Measurements from ENCODE around the gene LEP.
"Not testable (repeated sequence)": the region's sequence is repeated elsewhere in the genome, so short reads cannot be mapped to it uniquely, and the experiment has no call there.

The LEP gene

DNA sequence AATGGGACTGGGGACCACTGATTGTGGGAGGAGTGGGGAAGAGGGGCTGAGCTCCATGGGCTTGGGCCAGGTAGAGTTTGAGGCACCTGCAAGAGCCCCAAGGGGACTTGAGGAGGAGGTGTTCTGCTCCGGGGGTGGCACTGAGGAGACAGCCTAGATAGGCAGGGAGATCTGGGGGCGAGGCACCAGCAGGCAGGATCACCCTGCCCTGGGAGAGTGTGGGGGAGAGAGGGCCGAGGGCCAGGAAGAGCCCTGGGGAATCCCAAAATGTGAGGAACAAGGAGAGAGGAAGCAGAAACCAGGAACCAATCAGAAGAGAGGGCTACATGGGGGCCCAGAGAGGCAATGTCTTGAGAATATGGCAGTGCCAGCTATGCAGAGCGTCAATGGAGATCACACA, 34.6 kb downstream of the LEP start:
- no peak overlapping the region for H3K4me3 ChIP-seq (ENCODE audit: control insufficient read depth, low read depth, low read length)
- DNase-seq (ENCODE audit: low read depth): no peak

GRCh38 chr7:128278366-128278765, 37.3 kb downstream of the LEP start:
- DNase-seq (ENCODE audit: low read depth): no peak
- no peak overlapping the region for H3K4me3 ChIP-seq (ENCODE audit: control insufficient read depth, low read depth, low read length)
- no peak for TF ChIP-seq CTCF (IDR thresholded peaks at IDR 0.05; ENCODE audit: control insufficient read depth, insufficient read depth, low read depth, low read length, missing control alignments)

More for the DNA sequence above, 34.6 kb downstream of the LEP start:
- no peak for TF ChIP-seq CTCF (IDR thresholded peaks at IDR 0.05; ENCODE audit: control insufficient read depth, insufficient read depth, low read depth, low read length, missing control alignments)

- no peak overlapping the region for H3K4me3 ChIP-seq (ENCODE audit: control insufficient read depth, low read depth, low read length)
- TF ChIP-seq CTCF (IDR thresholded peaks at IDR 0.05; ENCODE audit: control insufficient read depth, insufficient read depth, low read depth, low read length, missing control alignments): no peak
- DNase-seq (ENCODE audit: low read depth): no peak
Observed at GRCh38 chr7:128279124-128279713, 38.1 kb downstream of the LEP start.

- DNase-seq (ENCODE audit: low read depth); H3K4me3 ChIP-seq (ENCODE audit: control insufficient read depth, low read depth, low read length): not testable (repeated sequence)
Observed at GRCh38 chr7:128280451-128280850, 39.4 kb downstream of the LEP start.

DNA sequence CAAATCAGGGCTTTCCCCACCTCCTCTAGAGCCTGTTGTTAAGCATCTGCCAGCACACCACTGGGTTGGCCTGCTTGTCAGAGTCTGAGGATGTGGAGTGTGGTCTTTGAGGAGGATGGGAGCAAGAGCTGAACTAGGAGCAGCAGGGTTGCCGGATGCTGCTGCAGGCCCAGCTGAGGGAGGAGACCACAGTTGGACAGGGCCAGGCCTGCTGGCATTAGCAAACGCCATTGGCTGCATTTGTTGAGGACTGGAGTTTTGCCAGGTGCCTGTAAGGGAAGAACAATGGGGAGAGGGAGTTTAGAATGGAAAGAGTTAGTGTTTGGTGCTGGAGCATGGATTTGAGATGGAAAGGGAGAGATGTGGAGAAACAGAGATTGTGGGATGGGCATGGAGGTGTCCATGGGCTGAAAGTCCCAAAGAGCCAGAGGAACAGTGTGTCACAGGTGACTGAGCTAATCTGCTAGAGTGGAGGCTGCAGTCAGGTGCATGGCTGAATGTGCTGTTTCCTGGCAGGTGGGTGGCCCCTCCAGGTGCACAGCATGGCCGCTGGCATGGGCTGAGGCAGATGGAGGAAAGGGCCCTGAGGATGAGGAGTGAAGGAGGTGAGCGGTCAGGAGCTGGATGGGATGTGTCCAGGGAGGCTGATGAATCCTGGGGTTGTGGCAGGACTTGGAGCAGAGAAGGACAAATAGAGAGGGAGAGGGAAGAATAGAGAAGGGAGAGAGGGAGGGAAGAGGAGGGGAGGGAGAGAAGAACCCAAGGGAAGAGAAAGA, 40.7 kb downstream of the LEP start:
- no peak for TF ChIP-seq CTCF (IDR thresholded peaks at IDR 0.05; ENCODE audit: control insufficient read depth, insufficient read depth, low read depth, low read length, missing control alignments)
- DNase-seq (ENCODE audit: low read depth): no peak
- no peak overlapping the region for H3K4me3 ChIP-seq (ENCODE audit: control insufficient read depth, low read depth, low read length)

DNA sequence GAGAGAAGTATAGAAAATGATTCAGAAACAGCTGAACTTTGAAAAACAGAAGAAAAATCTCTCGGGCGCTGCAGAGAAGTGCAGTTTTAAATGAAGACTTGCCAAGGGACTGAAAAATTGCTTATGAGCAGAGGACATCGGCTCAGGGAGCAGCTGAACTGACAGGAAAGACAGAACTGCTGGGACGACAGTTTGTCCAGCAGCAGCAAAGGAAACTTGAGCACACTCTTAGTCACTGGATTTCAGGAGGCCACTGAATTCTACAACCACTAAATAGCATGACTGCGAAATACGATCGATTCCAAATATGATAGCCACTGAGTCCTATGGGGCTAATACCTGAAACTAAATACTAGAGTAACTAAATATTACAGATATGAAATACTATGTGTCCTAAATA, 43.0 kb downstream of the LEP start:
- TF ChIP-seq CTCF (IDR thresholded peaks at IDR 0.05; ENCODE audit: control insufficient read depth, insufficient read depth, low read depth, low read length, missing control alignments): no peak
- no peak overlapping the region for H3K4me3 ChIP-seq (ENCODE audit: control insufficient read depth, low read depth, low read length)
- no peak for DNase-seq (ENCODE audit: low read depth)

- no peak overlapping the region for H3K4me3 ChIP-seq (ENCODE audit: control insufficient read depth, low read depth, low read length)
- TF ChIP-seq CTCF (IDR thresholded peaks at IDR 0.05; ENCODE audit: control insufficient read depth, insufficient read depth, low read depth, low read length, missing control alignments): no peak
- no peak for DNase-seq (ENCODE audit: low read depth)
Observed at GRCh38 chr7:128287556-128287955, 46.5 kb downstream of the LEP start.

GRCh38 chr7:128298004-128298403, 56.9 kb downstream of the LEP start:
- not testable (repeated sequence) for DNase-seq (ENCODE audit: low read depth); H3K4me3 ChIP-seq (ENCODE audit: control insufficient read depth, low read depth, low read length)

Measured in AG09309 (cell line).